Activated CD8-positive, alpha-beta memory T cell treated with anti-CD3 and anti-CD28 coated beads, Interleukin-2, amount 50 U/mL, for 24 hours (primary cell): ENCODE measurements around the gene INPP4B.

Experiments
- DNase-seq: peaks from one replicate; pipeline ENCODE4 v3.0.0-alpha.2; 2020; ENCODE audit errors: extremely low read depth

The INPP4B gene

DNA sequence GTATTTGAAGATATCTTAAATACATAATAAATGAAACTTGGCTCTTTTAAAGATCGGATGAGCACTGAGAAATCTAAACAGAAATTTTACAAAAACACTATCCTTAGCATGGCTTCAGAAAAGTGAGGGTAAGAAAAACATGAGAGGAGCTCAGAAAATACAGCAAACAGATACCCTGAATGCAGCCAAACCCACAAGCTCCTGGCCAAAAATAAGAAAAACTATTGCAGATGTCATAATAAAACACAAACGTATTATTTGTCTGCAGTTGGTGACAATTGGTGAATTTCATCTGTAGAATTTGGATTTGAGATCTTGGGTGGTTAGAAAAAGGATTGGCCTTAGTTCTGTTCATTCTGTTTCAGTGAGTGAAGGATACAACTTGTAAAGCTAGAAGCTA lies 603.9 kb downstream of the INPP4B start:
- DNase-seq = no peak

- no peak for DNase-seq
Observed at GRCh38 chr4:142238589-142238988, 607.5 kb downstream of the INPP4B start.

DNA sequence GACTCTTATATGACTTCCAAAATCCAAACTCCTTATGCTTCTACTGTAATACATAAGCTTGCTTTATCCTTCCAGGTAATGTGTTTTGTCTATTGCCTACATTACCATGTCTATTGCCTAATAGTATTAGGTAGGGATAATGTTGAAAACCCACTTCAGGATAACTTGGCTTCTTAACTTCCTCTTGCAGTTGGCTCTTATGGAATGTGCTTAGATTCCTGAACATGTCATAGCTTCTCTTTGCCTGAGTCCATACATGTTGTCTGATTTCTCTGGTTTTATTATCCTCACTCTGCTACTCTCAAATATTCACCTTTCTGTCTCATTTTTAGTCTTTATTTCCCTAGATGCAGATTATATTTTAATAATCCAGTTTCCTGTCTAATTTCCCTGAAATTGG lies 609.8 kb downstream of the INPP4B start:
- DNase-seq = no peak

GRCh38 chr4:142231787-142232186 lies 614.3 kb downstream of the INPP4B start:
- no peak for DNase-seq

DNA sequence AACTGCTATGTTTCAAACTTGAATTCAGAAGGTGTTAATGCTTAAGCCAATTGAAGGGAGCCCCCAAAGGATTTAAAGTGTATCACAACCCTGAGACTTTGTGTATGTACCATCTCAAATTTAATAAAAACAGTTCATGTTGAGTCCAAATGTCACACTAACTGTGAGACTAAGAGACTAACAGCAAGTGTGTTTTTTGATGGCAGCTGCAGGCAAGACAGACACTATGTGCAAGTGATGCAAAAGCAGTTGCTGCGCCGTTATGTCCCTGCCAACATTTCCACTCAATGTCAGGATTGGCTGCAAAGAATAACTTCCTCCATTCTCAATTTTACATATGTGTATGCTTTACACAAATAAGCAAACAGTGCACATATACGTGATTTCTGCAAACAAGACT lies 615.1 kb downstream of the INPP4B start:
- no peak for DNase-seq

DNA sequence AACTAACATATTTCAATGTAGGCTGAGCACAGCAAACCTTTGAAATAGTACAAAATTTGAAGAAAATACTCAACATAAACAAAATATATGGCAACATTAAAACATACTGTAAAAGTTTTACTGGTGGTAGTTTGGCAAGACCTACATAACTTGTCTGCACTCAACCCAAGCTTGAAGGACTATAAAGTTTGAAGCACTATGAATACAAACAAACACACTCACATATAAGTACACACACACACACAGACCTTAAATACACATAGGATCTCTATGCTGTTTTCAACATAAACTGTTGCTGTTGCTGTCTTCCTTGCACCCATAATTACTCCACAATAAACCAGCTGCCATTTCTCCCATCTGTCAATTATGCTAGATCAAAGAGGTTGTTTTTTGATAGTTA lies 620.1 kb downstream of the INPP4B start:
- DNase-seq = no peak

DNA sequence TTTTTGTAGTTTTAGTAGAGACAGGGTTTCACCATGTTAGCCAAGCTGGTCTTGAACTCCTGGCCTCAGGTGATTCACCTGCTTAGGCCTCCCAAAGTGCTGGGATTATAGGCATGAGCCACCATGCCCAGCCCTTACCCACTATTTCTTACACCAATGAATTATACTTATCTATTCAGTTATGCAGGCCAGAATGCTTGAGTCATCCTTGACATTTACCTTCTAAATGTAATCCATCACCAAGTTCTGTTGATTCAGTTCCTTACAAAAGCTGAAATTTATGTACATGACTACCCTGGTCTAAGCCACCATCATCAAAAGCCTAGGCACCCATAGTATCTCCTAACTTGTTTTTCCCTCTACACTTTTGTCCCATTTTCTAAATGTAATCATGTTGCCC lies 624.0 kb downstream of the INPP4B start:
- no peak for DNase-seq

DNA sequence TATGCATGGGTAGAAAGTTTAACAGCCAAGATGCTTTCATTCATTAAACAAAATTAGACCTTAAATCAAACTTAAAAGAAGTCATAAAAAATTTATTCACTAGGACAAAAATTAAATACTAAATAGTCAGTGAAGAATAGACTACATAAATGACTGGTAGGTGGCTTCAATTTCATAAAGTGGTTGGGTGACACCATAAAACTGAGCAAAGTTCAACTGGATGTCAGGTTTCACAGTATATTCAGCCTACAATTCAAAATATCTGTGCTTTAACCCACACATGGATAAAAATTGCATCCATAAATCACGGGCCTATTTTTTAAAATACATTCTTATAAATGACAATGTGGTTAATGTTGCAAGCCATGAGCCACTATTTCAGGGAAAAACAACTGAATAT lies 627.4 kb downstream of the INPP4B start:
- DNase-seq = no peak

DNA sequence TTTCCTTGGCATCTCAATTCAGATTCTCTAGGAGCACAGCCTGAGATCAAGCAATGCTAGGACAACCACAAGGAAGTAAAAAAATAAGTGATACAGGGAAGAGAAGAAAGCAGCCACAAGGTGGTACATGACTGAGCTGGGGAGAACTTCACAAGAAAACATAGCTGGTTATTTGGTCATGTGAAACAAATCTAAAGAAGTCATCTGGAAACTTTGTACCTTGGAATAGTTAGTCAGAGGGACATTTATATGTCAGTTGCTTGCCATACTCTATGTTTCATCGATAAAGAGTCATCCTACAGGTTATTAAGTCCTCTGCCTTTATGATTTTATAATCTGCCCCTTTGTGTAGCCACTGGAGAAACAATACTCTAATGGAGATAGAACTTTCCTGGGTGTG lies 634.7 kb downstream of the INPP4B start:
- DNase-seq = no peak

- no peak for DNase-seq
Observed at GRCh38 chr4:142203505-142203904, 642.6 kb downstream of the INPP4B start.

GRCh38 chr4:142202404-142203332 lies 643.4 kb downstream of the INPP4B start:
- DNase-seq = no peak

GRCh38 chr4:142201041-142201440 lies 645.1 kb downstream of the INPP4B start:
- no peak for DNase-seq

DNA sequence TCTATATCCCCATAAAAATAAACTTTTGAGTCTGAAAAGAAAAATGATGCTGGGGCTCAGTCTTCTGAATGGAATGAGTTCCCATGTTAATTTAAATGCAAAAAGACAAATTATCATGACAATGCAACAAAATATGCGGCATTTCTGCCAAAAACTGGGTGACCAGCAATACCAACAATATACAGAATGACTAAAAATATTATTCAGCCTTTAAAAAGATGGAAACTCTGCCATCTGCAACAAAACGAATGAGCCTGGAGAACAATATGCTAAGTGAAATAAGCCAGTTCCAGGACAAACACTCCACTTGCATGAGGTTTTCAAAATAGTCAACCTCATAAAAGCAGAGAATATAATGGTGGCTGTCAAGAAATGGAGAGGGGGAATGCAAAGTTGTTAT lies 651.2 kb downstream of the INPP4B start:
- DNase-seq = no peak

GRCh38 chr4:142191901-142192300 lies 654.2 kb downstream of the INPP4B start:
- DNase-seq = no peak

GRCh38 chr4:142181021-142181420 lies 665.1 kb downstream of the INPP4B start:
- DNase-seq = no peak

GRCh38 chr4:142169216-142169615 lies 676.9 kb downstream of the INPP4B start:
- no peak for DNase-seq

DNA sequence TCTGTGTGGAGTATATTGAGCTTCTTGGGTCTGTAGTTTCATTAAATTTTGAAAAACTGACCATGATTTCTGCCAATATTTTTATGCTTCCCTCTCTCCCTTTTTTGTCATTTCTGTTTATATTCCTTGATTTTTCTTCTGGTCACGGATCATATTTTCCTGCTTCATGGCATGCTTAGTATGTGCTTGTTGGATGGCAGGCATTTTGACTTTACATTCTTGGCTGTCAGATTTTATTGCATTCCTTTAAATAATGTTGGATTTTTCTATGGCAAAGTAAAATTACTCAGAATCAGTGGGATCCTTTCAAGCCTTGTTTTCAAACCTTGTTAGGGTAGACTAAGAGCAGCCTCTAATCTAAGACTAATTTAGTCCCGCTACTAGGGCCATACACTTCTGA lies 677.9 kb downstream of the INPP4B start:
- no peak for DNase-seq

DNA sequence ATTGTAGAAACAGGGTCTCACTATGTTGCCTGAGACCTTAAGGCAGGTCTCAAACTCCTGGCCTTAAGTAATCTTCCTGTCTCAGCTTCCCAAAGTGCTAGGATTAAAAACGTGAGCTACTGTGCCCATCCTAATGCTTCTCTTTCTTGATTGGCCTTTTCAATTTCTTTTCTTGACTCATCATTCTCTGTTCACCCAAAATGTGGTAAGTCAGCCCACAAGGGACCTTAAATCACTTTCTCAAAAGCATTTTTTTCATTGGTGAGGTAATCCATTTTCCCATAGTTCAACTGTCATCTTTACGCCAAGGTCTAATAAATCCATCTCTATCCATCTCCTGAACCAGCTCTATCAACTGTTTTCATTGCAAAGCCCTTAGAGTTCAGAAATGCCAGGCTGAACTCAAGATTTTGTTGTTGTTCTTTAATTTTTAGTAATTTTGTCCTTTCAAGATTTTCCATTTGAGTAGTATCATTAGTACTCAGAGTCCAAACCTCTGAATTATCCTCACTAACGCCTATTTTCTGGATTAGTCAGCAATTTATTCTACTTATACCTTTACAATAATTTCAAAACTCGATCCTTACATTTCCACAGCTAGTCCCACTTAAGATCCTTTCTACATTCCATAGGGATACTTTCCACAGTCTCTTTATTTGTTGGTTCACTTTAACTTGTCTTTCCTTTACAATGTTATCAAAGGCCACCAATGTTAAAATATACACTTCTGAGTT lies 681.2 kb downstream of the INPP4B start:
- DNase-seq = no peak

- no peak for DNase-seq
Observed at GRCh38 chr4:142161086-142161485, 685.0 kb downstream of the INPP4B start.

- no peak for DNase-seq
Observed at GRCh38 chr4:142160509-142160908, 685.6 kb downstream of the INPP4B start.

DNA sequence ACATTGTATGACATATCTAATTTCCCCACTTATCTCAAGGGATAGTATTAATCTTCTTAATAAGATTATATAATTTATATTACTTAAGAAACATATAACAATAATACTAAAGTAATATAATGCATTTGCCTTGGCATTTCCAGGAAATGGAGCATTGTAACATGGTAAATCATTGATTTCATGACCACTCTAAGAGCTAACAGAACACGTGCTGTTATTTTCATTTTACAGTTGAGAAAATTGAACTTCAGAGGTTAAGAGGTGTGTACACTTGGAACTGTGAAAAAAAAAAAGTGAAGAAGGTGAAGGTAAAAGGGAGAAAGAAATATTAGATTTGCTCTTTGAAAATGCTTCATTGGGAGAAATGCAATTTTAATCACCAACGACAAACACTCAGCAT lies 687.1 kb downstream of the INPP4B start:
- no peak for DNase-seq

DNA sequence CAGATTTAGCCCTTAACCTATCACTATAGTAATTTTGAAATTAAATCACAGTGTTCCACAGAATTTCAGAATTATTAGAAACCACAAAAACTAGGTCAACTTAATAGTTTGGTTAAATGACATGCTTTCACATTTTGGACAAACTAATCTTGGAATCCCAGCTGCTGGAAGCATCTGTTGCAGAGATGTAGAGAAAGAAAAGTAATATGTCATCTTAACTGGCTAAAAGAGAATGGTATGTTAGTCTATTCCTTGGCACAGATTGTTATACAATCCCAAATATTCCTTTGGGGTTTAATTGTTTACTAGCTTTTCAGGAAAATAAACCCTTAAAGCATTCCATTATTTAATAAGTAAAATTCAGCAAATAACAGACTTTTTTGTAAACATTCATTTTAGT lies 689.8 kb downstream of the INPP4B start:
- DNase-seq = no peak

DNA sequence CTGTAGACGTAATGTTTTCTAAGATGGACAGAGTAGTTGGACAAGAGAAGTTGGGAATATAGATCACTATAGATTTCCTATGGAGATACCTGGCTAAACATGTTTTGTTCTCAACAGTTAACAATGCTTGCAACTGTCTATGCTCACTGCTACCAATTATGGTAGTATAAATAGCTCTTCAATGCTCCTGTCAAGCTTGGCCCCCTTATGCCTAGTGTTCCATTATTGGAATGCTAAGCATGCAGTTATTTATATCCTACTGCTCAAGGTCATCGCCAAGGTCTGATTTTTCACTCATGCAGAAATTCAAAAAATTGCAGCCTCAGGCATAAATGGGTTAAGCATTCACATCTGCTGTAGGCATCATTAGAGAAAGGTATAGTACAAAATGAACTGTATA lies 690.8 kb downstream of the INPP4B start:
- no peak for DNase-seq
